Anterior cingulate cortex (tissue), 58 donors: ENCODE results near the gene NSMCE4A.
"Not testable (repeated sequence)": the region's sequence is repeated elsewhere in the genome, so short reads cannot be mapped to it uniquely, and the experiment has no call there.

ENCODE experiments used
- DNase-seq, 58 donors: peaks; one replicate each; lab custom pipeline; 2025; lab: John Stamatoyannopoulos, UW

NSMCE4A gene, protein sequence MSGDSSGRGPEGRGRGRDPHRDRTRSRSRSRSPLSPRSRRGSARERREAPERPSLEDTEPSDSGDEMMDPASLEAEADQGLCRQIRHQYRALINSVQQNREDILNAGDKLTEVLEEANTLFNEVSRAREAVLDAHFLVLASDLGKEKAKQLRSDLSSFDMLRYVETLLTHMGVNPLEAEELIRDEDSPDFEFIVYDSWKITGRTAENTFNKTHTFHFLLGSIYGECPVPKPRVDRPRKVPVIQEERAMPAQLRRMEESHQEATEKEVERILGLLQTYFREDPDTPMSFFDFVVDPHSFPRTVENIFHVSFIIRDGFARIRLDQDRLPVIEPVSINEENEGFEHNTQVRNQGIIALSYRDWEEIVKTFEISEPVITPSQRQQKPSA

DNA sequence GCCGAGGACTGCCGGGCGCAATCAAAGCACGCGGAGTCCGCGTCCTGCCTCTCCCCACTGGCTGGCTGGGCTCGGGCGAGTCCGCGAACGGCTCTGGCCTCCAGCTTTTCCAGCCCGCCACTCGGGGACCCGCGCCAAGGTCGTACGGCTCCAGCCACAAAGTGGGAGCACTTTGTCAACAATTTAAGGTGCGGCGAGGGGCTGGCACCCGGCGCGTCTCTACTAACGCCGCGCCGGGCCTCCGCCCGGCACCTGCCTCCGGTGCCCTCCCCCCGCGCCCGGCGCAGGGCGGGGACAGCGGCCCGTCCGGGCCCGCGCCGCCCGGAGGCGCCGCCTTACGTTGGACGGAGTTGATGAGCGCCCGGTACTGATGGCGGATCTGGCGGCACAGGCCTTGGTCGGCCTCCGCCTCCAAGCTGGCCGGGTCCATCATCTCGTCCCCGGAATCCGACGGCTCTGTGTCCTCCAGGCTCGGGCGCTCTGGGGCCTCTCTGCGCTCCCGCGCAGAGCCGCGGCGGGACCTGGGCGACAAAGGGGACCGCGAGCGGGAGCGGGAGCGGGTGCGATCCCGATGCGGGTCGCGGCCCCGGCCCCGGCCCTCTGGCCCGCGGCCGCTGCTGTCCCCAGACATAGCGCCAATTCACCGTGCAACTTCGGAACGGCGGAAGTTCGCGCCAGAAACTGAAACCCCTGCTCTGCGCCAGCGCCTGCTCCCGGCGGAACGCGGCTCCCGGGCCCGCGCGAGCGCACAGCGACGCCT lies at the start of gene NSMCE4A:
NSMCE4A (minus strand) TSS at position 683 of the 760 bp plus-strand sequence; CDS start at position 631, 52 bp downstream.
- DNase-seq, result peak in 56 of 58 donors; percentile 14 to 80 (median 62)

DNA sequence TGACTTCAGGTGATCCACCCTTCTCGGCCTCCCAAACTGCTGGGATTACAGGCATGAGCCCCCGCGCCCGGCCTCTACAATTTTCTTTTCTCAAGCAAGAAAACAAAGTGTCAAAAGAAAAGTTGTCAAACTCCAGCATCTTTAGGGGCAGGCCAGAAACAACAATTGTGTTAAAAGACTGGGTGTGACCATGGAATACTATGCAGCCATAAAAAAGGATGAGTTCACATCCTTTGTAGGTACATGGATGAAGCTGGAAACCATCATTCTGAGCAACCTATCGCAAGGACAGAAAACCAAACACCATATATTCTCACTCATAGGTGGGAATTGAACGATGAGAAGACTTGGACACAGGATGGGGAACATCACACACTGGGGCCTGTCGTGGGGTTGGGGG lies 48.2 kb upstream of the NSMCE4A start:
- not testable (repeated sequence) for DNase-seq

GRCh38 chr10:122022276-122022675 lies 47.3 kb upstream of the NSMCE4A start:
- no peak for DNase-seq

- DNase-seq, result no peak
Observed at GRCh38 chr10:122021828-122022227, 46.8 kb upstream of the NSMCE4A start.

DNA sequence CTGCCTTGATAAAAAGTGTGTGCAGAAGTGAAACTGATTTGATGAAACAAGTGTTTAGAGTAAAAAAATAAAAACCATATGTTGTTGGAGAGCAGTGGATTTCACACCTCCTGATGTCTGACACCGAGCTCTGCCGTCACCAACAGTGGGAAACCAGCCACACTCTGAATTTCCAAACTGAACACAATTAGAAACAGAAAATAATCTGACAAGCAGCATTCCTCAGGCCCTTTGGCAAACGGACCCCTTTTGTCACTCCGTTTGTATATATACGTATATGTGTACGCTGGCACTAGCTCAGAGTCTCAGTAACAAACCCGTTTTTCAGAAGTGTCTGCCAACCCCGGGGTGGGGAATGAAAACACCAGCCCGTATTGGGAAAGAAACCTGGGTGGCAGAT lies 46.4 kb upstream of the NSMCE4A start:
- peak in 11 of 58 donors; percentile 4 to 24 (median 9) for DNase-seq

DNA sequence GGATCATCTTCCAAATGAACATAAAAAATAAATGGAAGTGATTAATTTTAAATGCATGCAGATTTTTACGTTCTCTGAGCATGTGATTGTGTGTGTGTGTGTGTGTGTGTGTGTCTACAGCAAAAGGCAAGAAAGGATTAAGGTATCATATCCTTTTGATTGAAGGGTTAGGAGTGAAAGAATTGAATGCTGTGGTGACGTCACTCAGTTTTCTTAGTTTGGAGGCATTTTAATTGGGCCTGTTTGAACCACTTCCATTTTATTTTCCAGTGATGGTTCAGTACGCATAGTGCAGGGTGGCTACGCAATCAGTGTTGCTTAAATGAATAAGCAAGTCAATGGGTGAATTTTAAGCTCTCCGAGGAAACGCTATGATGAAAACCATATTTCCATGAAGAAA lies 45.2 kb upstream of the NSMCE4A start:
- DNase-seq, result no peak

DNA sequence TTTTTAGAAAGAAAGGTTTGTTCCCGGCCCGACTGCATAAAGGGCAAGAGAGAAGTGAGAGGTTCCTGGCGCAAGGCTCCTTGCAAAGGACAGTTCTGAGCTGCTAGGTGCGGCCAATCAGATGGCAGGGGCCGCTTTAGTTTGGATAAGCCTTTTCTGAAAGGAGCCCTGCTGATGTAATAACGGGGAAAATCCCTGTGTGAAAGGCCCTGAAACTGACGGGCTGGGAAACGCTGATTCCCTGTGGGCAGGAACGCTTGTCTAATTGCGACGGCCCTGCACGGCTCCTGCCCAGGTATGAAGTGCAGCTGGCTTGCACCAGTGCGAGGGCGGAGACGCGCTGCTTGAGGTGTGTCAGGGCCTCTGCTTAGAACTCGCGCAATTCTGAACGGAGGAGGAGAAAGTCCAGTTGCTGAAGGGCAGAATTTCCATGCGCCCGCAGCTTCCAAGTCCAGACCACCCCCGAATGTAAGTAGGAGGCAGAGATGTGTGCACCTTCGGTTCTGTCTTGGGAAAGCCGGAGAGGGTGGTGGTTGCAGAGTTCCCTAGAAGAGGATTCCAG lies 44.5 kb upstream of the NSMCE4A start:
- DNase-seq, result no peak

DNA sequence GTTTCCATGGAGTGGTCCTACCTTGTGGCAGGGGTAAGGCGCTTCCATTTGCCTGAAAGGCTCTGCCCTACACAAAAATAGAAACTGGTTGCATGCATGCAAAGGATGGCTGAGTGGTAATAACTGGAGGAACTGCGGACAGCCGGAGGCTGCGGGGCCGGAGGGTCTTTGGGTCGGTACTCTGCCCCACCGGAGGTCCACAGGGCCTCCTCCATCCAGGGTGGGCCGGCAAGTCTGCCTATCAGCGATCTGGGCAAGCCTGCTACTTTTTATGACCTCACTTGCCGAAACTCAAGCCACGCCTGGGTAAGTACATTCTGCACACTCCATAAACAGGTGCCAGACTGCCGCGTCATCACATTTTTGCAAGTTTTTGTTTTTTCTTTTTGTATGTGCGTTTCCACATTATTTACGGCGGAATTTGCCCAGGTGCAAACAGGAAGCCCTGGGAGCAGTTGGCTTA lies 44.0 kb upstream of the NSMCE4A start:
- DNase-seq, result no peak

DNA sequence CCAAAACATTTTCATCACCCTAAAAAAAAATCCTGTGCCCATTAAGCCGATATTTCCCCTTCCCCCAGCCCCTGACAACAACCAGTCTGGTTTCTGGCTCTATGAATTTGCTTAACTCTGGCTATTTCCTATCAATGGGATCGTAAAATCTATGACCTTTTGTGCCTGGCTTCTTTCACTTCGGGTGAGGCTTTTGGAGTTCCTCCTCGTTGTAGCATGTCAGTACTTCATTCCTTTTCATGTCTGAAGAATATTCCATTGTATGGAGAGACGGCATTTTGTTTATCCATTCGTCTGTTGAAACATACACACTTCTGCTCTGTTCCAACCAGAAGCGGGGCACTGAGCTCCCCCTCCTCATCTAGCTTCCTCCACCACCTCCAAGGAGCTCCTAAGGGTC lies 43.5 kb upstream of the NSMCE4A start:
- no peak for DNase-seq

DNA sequence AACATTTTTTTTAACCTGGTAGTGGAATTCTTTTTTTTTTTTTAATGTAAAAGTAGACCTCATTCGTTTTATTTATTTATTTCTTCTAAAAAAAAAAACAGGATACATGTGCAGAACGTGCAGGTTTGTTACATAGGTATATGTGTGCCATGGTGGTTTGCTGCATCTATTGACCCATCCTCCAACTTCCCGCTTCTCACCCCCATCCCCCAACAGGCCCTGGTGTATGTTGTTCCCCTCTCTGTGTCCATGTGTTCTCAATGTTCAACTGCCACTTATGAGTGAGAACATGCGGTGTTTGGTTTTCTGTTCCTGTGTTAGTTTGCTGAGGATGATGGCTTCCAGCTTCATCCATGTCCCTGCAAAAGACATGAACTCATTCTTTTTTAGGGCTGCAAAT lies 42.9 kb upstream of the NSMCE4A start:
- DNase-seq, result not testable (repeated sequence)

DNA sequence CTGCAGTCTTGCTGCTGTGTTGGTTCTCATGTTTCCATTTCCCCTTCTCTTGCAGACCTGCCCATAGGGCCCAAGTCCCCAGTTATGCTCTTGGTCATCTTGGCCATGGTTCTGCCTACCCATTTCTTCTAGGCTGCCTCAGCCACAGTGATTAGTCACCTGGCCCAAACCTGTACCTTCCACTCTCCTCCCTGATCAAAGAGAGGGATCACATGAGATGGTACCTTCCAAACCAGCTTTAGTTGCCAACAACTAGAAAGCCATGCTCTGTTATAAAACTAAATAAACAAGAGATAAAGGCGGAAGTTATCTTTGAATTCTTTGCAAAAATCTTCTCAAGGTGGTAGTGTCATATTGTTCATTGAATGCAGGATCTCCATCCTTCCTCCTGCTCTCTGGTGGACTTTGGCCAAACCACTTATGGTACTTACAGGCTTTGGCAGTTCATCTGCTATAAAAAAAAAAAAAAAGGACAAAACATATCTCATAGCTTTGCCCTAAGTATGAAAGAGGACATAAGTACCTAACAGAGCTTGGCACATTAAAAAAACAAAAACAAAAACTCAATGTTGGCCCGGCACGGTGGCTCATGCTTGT lies 39.7 kb upstream of the NSMCE4A start:
- DNase-seq, result no peak

- no peak for DNase-seq
Observed at GRCh38 chr10:122013311-122013780, 38.3 kb upstream of the NSMCE4A start.

DNA sequence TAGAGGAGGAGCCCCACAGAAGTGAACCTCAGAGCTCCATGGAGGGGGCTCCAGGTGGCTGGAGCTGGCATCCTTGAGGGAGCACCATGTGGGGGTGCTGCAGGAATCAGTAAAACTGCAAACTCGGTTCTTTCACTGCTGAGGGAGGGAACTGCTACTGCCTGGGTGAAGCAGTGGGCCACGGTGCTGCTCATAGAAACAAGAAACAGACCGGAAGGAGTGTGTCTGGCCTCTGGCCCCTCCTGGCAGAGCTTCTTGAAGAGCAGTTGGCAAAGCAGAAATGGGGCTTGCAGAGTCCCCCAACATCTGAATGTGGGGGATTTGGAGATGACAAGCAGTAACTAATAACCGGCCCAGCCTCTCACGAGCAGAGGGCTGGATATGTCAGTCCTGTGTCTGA lies 37.7 kb upstream of the NSMCE4A start:
- DNase-seq, result no peak

DNA sequence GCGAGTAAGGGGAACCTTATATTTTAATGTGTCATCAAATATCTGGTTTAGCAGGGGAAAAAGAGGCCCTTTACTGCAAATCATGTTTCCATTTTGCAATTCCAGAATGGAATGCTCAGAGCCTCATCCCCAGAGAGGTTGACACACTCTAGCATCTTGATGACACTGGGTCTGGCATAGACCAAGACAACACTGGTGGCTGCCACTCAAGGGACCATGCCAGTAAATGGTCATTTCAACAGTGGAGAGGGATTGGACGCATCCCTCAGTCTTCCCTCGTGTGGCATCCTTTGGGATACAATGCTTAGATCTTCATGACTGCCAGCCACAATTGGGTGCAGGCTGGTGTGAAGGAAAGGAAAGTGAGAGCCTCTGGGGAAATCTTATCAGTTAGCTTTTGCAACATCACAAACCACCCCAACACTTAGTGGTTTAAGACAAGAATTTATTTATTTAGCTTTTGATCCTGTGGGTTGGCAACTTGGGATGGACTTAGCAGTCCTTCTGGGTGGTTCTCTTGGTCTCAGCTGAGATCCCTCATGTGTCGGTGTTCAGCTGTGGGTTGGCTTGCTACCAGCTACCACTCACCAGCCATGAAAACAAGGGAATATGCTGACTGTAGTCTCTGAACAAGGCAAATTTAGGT lies 35.5 kb upstream of the NSMCE4A start:
- DNase-seq, result no peak

DNA sequence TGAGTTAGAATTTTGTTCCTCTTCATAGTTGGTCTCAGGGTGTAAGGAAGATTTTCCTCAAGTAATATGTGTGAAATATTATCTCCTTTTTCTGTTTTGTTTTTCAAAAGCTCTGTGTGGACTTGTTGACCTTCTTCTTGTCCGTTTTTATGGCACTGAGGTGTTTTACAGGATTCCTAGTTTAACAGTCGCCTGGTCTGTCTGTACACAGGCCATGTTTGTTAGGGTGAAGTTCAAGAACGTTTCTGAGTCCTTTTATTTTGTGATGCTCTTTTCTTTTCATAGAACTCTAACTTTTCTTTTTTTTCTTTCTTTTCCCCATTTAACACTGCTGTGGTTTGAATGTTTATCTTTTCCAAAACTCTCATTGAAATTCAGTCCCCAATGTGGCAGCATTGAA lies 32.4 kb upstream of the NSMCE4A start:
- DNase-seq, result no peak

DNA sequence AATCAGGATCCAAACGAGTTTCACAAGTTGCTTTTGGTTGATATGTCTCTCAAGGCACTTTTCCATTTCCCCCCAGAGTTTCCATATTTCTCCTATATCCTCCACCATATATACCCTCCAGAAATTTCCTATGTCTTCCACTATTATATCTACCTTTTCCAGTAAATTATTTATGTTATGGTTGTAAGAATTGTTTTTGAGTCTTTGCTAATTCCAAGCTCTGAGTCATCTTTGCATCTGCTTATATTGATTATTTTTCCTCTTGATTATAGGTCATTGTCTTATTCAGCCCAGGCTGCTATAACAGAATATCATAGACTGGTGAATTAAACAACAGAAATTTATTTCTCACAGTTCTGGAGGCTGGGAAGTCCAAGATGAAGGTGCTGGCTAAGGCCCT lies 26.7 kb upstream of the NSMCE4A start:
- DNase-seq, result no peak

GRCh38 chr10:121999301-121999700 lies 24.3 kb upstream of the NSMCE4A start:
- DNase-seq, result no peak

DNA sequence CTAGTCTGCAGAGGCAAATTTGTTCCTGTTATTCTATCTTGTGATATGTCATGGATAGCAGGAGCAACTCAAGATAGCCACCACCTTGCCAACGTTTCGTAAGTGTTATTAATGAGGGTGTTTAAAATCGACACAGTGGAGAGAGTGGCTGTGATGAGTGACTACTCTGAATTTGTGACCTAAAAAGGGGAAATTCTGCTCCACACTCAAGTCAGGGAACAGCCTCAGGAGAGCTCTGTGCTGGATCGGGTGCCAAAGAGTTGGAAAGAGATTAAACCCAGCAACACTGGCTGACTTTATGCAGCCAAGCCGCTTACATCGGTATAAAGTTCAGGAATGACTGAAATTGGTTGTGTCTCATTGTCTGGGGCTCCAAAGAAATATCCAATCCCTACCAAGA lies 23.4 kb upstream of the NSMCE4A start:
- no peak for DNase-seq

DNA sequence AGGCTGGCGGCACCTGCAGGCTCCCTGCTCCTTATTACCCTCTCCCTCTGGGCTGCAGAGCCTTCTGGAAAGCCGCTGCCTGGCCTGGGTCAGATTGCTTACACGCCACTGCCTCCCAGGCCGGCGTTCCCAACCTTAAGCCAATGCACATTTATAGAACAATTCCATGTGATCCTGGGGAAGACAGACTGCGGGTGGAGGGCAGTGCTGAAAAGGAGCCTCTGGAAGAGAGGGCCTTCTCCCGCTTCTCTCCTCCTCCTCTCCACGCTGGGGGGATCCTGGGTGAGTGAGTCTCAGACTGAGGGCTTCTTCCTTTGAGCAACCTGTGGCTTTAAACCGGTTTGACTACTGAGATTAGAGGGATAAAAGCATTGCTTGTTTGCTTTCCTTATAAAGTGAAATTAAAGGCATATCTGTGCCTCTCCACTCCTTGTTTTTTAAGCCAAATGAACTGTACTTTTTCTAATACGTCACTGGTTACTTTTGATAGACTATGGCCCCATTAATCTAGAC lies 19.5 kb upstream of the NSMCE4A start:
- peak in 8 of 58 donors; percentile 2 to 14 (median 4) for DNase-seq

GRCh38 chr10:121991727-121992126 lies 16.7 kb upstream of the NSMCE4A start:
- DNase-seq, result not testable (repeated sequence)
